ENCODE results near the gene USP6NL.

Gene USP6NL

DNA sequence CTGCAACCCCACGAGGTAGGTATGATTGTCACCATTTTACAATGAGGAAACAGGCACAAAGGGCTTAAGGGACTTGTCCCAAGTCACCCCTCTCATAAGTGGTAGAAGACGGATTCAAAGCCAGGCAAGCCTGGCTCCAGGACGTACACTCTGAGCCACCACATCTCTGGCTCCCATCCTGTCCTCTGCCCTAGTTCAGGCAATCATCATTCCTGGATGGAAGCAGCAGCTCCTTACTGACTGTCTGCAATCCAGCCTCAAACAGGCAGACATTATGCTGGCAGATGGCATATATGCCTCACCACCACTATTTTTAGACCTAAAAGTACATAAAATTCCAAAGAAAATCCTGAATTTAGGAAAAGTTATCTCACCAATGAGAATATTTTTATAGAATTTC, 100.7 kb downstream of the USP6NL start:
- no peak for DNase-seq (ENCODE audit: low read depth)
- TF ChIP-seq, protein P1, sequence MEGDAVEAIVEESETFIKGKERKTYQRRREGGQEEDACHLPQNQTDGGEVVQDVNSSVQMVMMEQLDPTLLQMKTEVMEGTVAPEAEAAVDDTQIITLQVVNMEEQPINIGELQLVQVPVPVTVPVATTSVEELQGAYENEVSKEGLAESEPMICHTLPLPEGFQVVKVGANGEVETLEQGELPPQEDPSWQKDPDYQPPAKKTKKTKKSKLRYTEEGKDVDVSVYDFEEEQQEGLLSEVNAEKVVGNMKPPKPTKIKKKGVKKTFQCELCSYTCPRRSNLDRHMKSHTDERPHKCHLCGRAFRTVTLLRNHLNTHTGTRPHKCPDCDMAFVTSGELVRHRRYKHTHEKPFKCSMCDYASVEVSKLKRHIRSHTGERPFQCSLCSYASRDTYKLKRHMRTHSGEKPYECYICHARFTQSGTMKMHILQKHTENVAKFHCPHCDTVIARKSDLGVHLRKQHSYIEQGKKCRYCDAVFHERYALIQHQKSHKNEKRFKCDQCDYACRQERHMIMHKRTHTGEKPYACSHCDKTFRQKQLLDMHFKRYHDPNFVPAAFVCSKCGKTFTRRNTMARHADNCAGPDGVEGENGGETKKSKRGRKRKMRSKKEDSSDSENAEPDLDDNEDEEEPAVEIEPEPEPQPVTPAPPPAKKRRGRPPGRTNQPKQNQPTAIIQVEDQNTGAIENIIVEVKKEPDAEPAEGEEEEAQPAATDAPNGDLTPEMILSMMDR (conservative IDR thresholded peaks at IDR 0.05; ENCODE audit: control insufficient read depth, insufficient read depth, low read depth, low read length), result no peak
- H3K4me3 ChIP-seq (ENCODE audit: control insufficient read depth, low read depth, low read length), result no peak overlapping the region

DNA sequence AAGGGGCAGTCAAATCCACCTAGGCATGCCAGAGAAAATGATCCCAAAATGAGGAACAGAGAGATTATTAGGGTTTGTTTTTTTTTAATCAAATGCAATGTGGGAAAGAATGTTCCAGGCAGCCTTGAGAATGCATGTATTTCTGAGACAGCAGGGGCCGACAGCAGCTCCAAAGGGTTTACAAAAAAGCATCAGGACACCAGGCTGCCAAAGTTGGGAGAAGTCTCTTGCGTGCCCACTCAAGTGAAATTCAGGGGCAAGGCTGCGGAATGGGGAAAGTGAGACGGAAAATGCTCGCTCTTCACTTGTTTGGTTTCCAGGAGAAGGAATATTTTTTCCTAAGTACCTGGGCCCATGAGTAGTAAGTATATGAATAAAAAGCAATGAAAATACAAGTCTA, 101.2 kb downstream of the USP6NL start:
- TF ChIP-seq, protein P1 (conservative IDR thresholded peaks at IDR 0.05; ENCODE audit: control insufficient read depth, insufficient read depth, low read depth, low read length), result no peak
- no peak overlapping the region for H3K4me3 ChIP-seq (ENCODE audit: control insufficient read depth, low read depth, low read length)
- no peak for DNase-seq (ENCODE audit: low read depth)

DNA sequence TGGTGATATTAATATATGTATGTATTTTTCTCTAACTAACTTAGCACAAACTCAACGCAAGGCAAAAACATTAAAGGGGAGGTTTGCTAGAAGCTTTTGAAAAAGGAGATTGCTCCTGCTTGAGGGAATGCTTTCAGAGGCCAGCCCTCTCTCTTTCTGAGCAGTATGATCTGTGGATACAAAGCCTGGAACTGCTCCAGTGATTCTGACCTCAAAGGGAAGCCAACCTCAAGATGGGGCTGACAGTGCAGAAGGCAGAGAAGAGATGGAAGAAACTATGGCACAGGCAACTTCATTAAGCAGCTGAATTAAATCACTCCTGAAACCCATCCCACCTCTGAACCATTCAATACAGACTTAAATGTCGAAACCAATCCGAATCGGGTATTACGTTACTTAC, 102.4 kb downstream of the USP6NL start:
- H3K4me3 ChIP-seq (ENCODE audit: control insufficient read depth, low read depth, low read length), result no peak overlapping the region
- DNase-seq (ENCODE audit: low read depth), result no peak
- TF ChIP-seq, protein P1 (conservative IDR thresholded peaks at IDR 0.05; ENCODE audit: control insufficient read depth, insufficient read depth, low read depth, low read length), result no peak

DNA sequence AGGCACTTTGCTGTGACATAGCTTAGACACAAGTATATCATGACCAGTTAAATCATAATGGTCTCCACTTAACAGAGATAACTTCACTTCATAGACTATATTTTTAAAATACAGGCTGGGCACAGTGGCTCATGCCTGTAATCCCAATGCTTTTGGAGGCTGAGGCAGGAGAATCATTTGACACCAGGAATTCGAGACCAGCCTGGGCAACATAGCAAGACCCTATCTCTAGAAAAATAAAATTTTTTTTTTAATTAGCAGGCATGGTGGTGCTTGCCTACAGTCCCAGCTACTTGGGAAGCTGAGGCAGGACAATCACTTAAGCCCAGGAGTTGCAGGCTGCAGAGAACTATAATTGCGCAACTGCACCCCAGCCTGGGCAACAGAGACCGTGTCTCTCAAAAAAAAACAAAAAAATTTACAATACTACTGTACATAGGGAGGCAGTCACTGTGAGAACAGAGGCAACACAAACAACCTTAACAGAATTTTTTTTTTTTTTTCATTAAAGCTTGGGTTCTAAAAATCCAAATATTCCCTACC, 105.1 kb downstream of the USP6NL start:
- H3K4me3 ChIP-seq (ENCODE audit: control insufficient read depth, low read depth, low read length), result no peak overlapping the region
- TF ChIP-seq, protein P1 (conservative IDR thresholded peaks at IDR 0.05; ENCODE audit: control insufficient read depth, insufficient read depth, low read depth, low read length), result no peak
- DNase-seq (ENCODE audit: low read depth), result no peak

DNA sequence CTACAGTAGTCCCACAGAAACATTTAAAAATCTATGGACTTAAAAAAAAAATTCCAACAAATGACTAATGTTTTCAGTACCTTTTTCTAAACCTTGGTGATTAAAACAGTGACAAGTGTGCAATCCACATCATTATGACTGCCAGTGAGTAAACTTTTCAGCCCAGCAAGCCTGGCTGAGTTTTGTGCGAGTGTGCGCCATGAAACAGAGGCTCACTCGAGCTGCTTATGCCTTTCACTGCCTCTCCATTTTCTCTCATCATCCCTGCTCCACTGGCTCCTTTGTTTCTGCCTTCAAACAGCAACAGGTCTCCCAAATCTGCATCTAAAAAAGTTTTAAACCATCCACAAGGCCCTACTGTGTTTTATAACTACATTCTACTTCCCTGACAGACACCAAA, 105.8 kb downstream of the USP6NL start:
- TF ChIP-seq, protein P1 (conservative IDR thresholded peaks at IDR 0.05; ENCODE audit: control insufficient read depth, insufficient read depth, low read depth, low read length), result no peak
- no peak for DNase-seq (ENCODE audit: low read depth)
- H3K4me3 ChIP-seq (ENCODE audit: control insufficient read depth, low read depth, low read length), result no peak overlapping the region

DNA sequence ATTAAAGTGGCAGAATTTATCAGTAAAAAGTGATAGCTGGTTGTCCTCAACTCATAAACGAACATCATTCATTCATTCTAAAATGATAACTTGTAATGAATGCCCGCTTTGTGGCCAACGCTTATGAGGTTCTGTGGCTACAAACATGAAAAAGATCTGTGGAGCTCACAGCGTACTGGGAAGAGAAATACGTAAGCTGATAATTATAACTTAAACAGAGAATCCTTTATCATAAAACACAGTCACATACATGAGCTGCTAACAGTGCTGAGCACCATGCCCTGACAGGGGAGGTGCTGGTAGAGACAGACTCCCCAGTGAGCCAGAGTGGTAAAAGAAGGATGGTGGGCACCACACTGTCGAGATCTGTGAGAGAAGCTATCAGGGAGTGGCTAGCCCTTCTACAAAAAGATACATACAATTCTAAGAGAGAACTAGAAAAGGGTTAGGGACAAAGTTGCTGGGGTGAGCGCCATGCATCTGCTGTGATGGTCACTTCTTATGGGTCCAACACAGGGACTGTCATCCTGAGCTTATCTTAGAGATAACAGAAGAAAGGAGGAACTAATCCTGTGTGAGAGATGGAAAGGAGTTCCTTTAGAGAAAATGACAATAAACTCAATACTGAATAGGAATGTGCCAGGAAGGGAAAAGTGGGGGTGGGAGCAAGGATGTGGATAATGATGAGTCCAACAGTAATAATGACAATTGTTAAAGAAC, 106.7 kb downstream of the USP6NL start:
- DNase-seq (ENCODE audit: low read depth), result no peak
- TF ChIP-seq, protein P1 (conservative IDR thresholded peaks at IDR 0.05; ENCODE audit: control insufficient read depth, insufficient read depth, low read depth, low read length), result no peak
- no peak overlapping the region for H3K4me3 ChIP-seq (ENCODE audit: control insufficient read depth, low read depth, low read length)

Measured in fibroblast of mammary gland (primary cell).